Right lung (tissue), 5 donors: Measurements from ENCODE around the gene OSBPL2. TPM values are rescaled to one million over a fixed set of nuclear protein-coding genes. Genes with fewer than 3 reads are reported as not detected.

ENCODE experiments used
- DNase-seq, 2 donors: peaks; one replicate each; pipeline ENCODE4 v3.0.0-alpha.2; 2013
- polyA plus RNA-seq, 5 donors: library from polyadenylated mRNA; unstranded; fragments of 120-200 nt; gene quantifications; one replicate each; pipeline versions ENCODE4 v1.2.1 to v1.2.3, GENCODE V29; 2013; ENCODE audit warnings: inconsistent platforms in 1 of 5, low replicate concordance in 1 of 5; ENCODE audit not compliant: insufficient read length in 5 of 5, insufficient read depth in 1 of 5

The OSBPL2 gene
- polyA plus RNA-seq, 5 donors = 25.8 to 32.7 (median 29.1) TPM

- no peak for DNase-seq
These were observed 34.8 kb upstream of the OSBPL2 start for GRCh38 chr20:62203378-62204030.

- DNase-seq = no peak
These were observed 32.5 kb upstream of the OSBPL2 start for GRCh38 chr20:62205618-62206387.

GRCh38 chr20:62206388-62206775 lies 31.9 kb upstream of the OSBPL2 start:
- no peak for DNase-seq

GRCh38 chr20:62208061-62208794 lies 30.1 kb upstream of the OSBPL2 start:
- DNase-seq = no peak

GRCh38 chr20:62208795-62209755 lies 29.2 kb upstream of the OSBPL2 start:
- DNase-seq = no peak

- DNase-seq = no peak
These were observed 28.3 kb upstream of the OSBPL2 start for GRCh38 chr20:62209850-62210495.

GRCh38 chr20:62210496-62210855 lies 27.8 kb upstream of the OSBPL2 start:
- no peak for DNase-seq

- no peak for DNase-seq
These were observed 27.1 kb upstream of the OSBPL2 start for GRCh38 chr20:62211216-62211615.

- no peak for DNase-seq
These were observed 26.5 kb upstream of the OSBPL2 start for GRCh38 chr20:62211769-62212288.

GRCh38 chr20:62212299-62212698 lies 26.0 kb upstream of the OSBPL2 start:
- no peak for DNase-seq

GRCh38 chr20:62214067-62214466 lies 24.3 kb upstream of the OSBPL2 start:
- no peak for DNase-seq

GRCh38 chr20:62215020-62215990 lies 23.0 kb upstream of the OSBPL2 start:
- no peak for DNase-seq

GRCh38 chr20:62215991-62216635 lies 22.2 kb upstream of the OSBPL2 start:
- DNase-seq = no peak

- DNase-seq = no peak
These were observed 21.4 kb upstream of the OSBPL2 start for GRCh38 chr20:62216636-62217566.

- no peak for DNase-seq
These were observed 20.2 kb upstream of the OSBPL2 start for GRCh38 chr20:62217913-62218773.

GRCh38 chr20:62219101-62219991 lies 19.0 kb upstream of the OSBPL2 start:
- DNase-seq = no peak
